Right cardiac atrium (tissue), 5 donors: ENCODE data around the gene SCD5. TPM values are rescaled to one million over a fixed set of nuclear protein-coding genes. Genes with fewer than 3 reads are reported as not detected.
A peak's percentile ranks its signal among the peaks of the same experiment; 100 is the strongest.

Experiments
- ATAC-seq, 2 donors: fragments of 200-7000 bp; cut with Tn5 transposase; one replicate each; pipeline versions ENCODE4 v1.8.0 to v1.9.1; 2020; ENCODE audit warnings: moderate library complexity in 2 of 2, mild to moderate bottlenecking in 1 of 2
- DNase-seq, 3 donors: peaks; one replicate each; pipeline ENCODE4 v3.0.0-alpha.2; 2020
- H3K27ac ChIP-seq: one replicate; pipeline ENCODE4 v1.5.1; 2013; ENCODE audit warnings: mild to moderate bottlenecking, low read length, control low read depth, moderate library complexity
- H3K27me3 ChIP-seq: one replicate; pipeline ENCODE4 v1.6.1; 2013; ENCODE audit not compliant: control insufficient read depth, insufficient read depth
- H3K4me1 ChIP-seq: one replicate; pipeline ENCODE4 v1.6.1; 2013; ENCODE audit warnings: low read length; ENCODE audit not compliant: control insufficient read depth, insufficient read depth
- H3K4me3 ChIP-seq: one replicate; pipeline ENCODE4 v1.5.1; 2013; ENCODE audit warnings: low read length, control low read depth
- H3K9me3 ChIP-seq: one replicate; pipeline ENCODE4 v1.6.1; 2013; ENCODE audit warnings: low read length; ENCODE audit not compliant: control insufficient read depth
- WGBS: extraction: QIAGEN DNeasy Blood & Tissue Kit; methylation state at CpG from one replicate; pipeline ENCODE4 v1.1.7; 2013; 5-methylcytosine and 5-hydroxymethylcytosine counted together
- intact Hi-C, 4 donors: fragments of 100-400 bp; cut with DNase I; formaldehyde crosslinking; loops; one replicate each; pipeline versions ENCODE4 v1.11.0 to v1.14.0; 2022 to 2023
- polyA plus RNA-seq: library from polyadenylated mRNA; stranded (reverse); fragments of 200-250 nt; gene quantifications from one replicate; pipeline ENCODE4 v1.2.3, GENCODE V29; 2013
- total RNA-seq, 4 donors: library from RNA; stranded (reverse); fragmentation: NEBNext Ultra II Directional; extraction: Animal tissue kit (Norgen Biotek cat#: 25700); gene quantifications; one replicate each; pipeline ENCODE4 v1.2.1, GENCODE V29; 2021
- donor health status: healthy with polysubstance abuse.
- donor health status: DM: no; HTN: yes; CAD: no.
- donor health status: DM: no; HTN: no; CAD: no.
- donor health status: DM: no; HTN: yes; CAD: no; lungs with severe emphysema.
- donor health status: DM: yes; HTN: yes; CAD: no.

Gene SCD5
- total and polyA plus RNA-seq, 5 donors, result 6.0 to 14.2 (median 12.0) TPM

GRCh38 chr4:82745173-82745842, 53.3 kb downstream of the SCD5 start:
- no peak for ATAC-seq
- H3K9me3 ChIP-seq, result no peaks in the 10 kb centered on the region
- no peak overlapping the region for H3K4me3 ChIP-seq
- no peaks in the 10 kb centered on the region for H3K27me3 ChIP-seq
- 81% methylated on average over 6 of the region's 6 CpGs for WGBS
- no peak overlapping the region for H3K27ac ChIP-seq
- H3K4me1 ChIP-seq, result no peaks in the 10 kb centered on the region
- DNase-seq, result no peak
- intact Hi-C loops, result loop anchor here in 1 of 4 donors (10.0 kb wide), 1 partner anchor 281 kb away; no protein-coding TSS in a partner anchor

- Histone ChIP-seq H3K27ac (no peak overlapping the region), H3K4me1 (no peaks in the 10 kb centered on the region), H3K9me3 (no peaks in the 10 kb centered on the region), H3K4me3 (no peak overlapping the region), H3K27me3 (no peaks in the 10 kb centered on the region)
- intact Hi-C loops, result loop anchor here in 2 of 4 donors (5.0 to 10.0 kb wide), 2 partner anchors 280 to 282 kb away; no protein-coding TSS in a partner anchor
- DNase-seq (no peak), ATAC-seq (no peak)
- WGBS, result 62% methylated on average over 5 of the region's 5 CpGs
Measured at GRCh38 chr4:82744284-82744968, 54.2 kb downstream of the SCD5 start.

GRCh38 chr4:82741188-82741587, 57.4 kb downstream of the SCD5 start:
- H3K27ac ChIP-seq, result no peak overlapping the region
- H3K4me3 ChIP-seq, result no peak overlapping the region
- ATAC-seq (no peak), DNase-seq (no peak)
- no peaks in the 10 kb centered on the region for H3K9me3 ChIP-seq
- no peaks in the 10 kb centered on the region for H3K27me3 ChIP-seq
- WGBS, result 97% methylated on average over 5 of the region's 5 CpGs
- intact Hi-C loops, result loop anchor here in 2 of 4 donors (5.0 to 10.0 kb wide), 2 partner anchors 276 to 279 kb away; no protein-coding TSS in a partner anchor
- H3K4me1 ChIP-seq, result no peaks in the 10 kb centered on the region

- H3K4me1 ChIP-seq, result no peaks in the 10 kb centered on the region
- no peaks in the 10 kb centered on the region for H3K27me3 ChIP-seq
- no peak overlapping the region for H3K4me3 ChIP-seq
- WGBS, result 59% methylated on average over 23 of the region's 23 CpGs
- intact Hi-C loops, result loop anchor here in 3 of 4 donors (5.0 to 10.0 kb wide), 2 partner anchors 275 to 277 kb away; no protein-coding TSS in a partner anchor
- H3K9me3 ChIP-seq, result no peaks in the 10 kb centered on the region
- DNase-seq (peak; percentile 51 to 88 (median 87)), ATAC-seq (peak; percentile 91 to 94)
- no peak overlapping the region for H3K27ac ChIP-seq
Measured at GRCh38 chr4:82739287-82740190, 59.1 kb downstream of the SCD5 start.

- Histone ChIP-seq H3K27ac (no peak overlapping the region), H3K4me3 (no peak overlapping the region), H3K4me1 (no peaks in the 10 kb centered on the region), H3K9me3 (no peaks in the 10 kb centered on the region), H3K27me3 (no peaks in the 10 kb centered on the region)
- DNase-seq (no peak), ATAC-seq (no peak)
- intact Hi-C loops, result loop anchor here in 1 of 4 donors (10.0 kb wide), 1 partner anchor 273 kb away; no protein-coding TSS in a partner anchor
Measured at GRCh38 chr4:82737354-82737753, 61.2 kb downstream of the SCD5 start.

GRCh38 chr4:82733636-82734035, 65.0 kb downstream of the SCD5 start:
- H3K27me3 ChIP-seq, result no peaks in the 10 kb centered on the region
- intact Hi-C loops, result loop anchor here in 1 of 4 donors (10.0 kb wide), 1 partner anchor 269 kb away; no protein-coding TSS in a partner anchor
- no peak overlapping the region for H3K27ac ChIP-seq
- H3K4me3 ChIP-seq, result no peak overlapping the region
- DNase-seq, result no peak
- 90% methylated on average over 7 of the region's 7 CpGs for WGBS
- no peak for ATAC-seq
- H3K4me1 ChIP-seq, result peaks cover 3% of the 10 kb centered on the region
- no peaks in the 10 kb centered on the region for H3K9me3 ChIP-seq

GRCh38 chr4:82728301-82728700, 70.3 kb downstream of the SCD5 start:
- WGBS, result 90% methylated on average over 1 of the region's 1 CpG

GRCh38 chr4:82726596-82726995, 72.0 kb downstream of the SCD5 start:
- no peaks in the 10 kb centered on the region for H3K9me3 ChIP-seq
- 39% methylated on average over 5 of the region's 5 CpGs for WGBS
- DNase-seq, result no peak
- intact Hi-C loops, result no loop called here
- H3K27me3 ChIP-seq, result no peaks in the 10 kb centered on the region
- H3K4me1 ChIP-seq, result peaks cover 3% of the 10 kb centered on the region
- ATAC-seq, result peak; percentile 53
- H3K27ac ChIP-seq, result no peak overlapping the region
- H3K4me3 ChIP-seq, result no peak overlapping the region

More at GRCh38 chr4:82728301-82728700, 70.3 kb downstream of the SCD5 start:
- Histone ChIP-seq H3K4me3 (no peak overlapping the region), H3K4me1 (peaks cover 3% of the 10 kb centered on the region), H3K27me3 (no peaks in the 10 kb centered on the region), H3K9me3 (no peaks in the 10 kb centered on the region), H3K27ac (no peak overlapping the region)
- DNase-seq (no peak), ATAC-seq (no peak)
- intact Hi-C loops, result no loop called here

- no peak overlapping the region for H3K4me3 ChIP-seq
- intact Hi-C loops, result no loop called here
- WGBS, result 31% methylated on average over 2 of the region's 2 CpGs
- H3K27me3 ChIP-seq, result no peaks in the 10 kb centered on the region
- DNase-seq (peak in 2 of 3 donors; percentile 25 to 67), ATAC-seq (peak; percentile 72)
- no peaks in the 10 kb centered on the region for H3K4me1 ChIP-seq
- H3K27ac ChIP-seq, result no peak overlapping the region
- no peaks in the 10 kb centered on the region for H3K9me3 ChIP-seq
Measured at GRCh38 chr4:82721819-82722423, 76.7 kb downstream of the SCD5 start.

- Histone ChIP-seq H3K27ac (peak overlapping the region; percentile 67), H3K4me1 (no peaks in the 10 kb centered on the region), H3K9me3 (no peaks in the 10 kb centered on the region), H3K27me3 (no peaks in the 10 kb centered on the region), H3K4me3 (no peak overlapping the region)
- WGBS, result 55% methylated on average over 7 of the region's 7 CpGs
- intact Hi-C loops, result no loop called here
- peak; percentile 49 to 78 (median 56) for DNase-seq
- peak; percentile 84 to 90 for ATAC-seq
Measured at GRCh38 chr4:82718162-82718940, 80.2 kb downstream of the SCD5 start.
